BE2C (cell line): ENCODE data around the gene THSD7A.

Experiments
- DNase-seq: peaks from one replicate; pipeline ENCODE4 v3.0.0-alpha.2; 2020
- H3K27me3 ChIP-seq: fragments of 250-450 bp; sonication (Bioruptor Pico); 2 replicates; pipeline ENCODE4 v1.5.1; 2020; ENCODE audit warnings: mild to moderate bottlenecking
- H3K36me3 ChIP-seq: fragments of 250-450 bp; sonication (Bioruptor Pico); 2 replicates; pipeline ENCODE4 v1.5.1; 2020; ENCODE audit warnings: mild to moderate bottlenecking
- H3K4me1 ChIP-seq: fragments of 250-450 bp; sonication (Bioruptor Pico); 2 replicates; pipeline ENCODE4 v1.5.1; 2020
- H3K4me3 ChIP-seq: 2 replicates; pipeline ENCODE4 v1.5.1; 2011; ENCODE audit warnings: low read depth, low read length
- H3K9me3 ChIP-seq: fragments of 250-450 bp; sonication (Bioruptor Pico); 2 replicates; pipeline ENCODE4 v1.5.1; 2020
- CTCF ChIP-seq: IDR thresholded peaks from 2 replicates; pipeline ENCODE4 v1.5.1; 2012; ENCODE audit warnings: mild to moderate bottlenecking, low read depth, low read length

Gene THSD7A

GRCh38 chr7:11760372-11760771, 71.6 kb downstream of the THSD7A start:
- Histone ChIP-seq H3K27me3 (no peaks in the 10 kb centered on the region), H3K36me3 (no peaks in the 10 kb centered on the region), H3K4me1 (peaks cover 29% of the 10 kb centered on the region), H3K4me3 (no peak overlapping the region), H3K9me3 (no peaks in the 10 kb centered on the region)
- TF ChIP-seq CTCF: no peak
- DNase-seq: peak; percentile 66

- H3K27me3 ChIP-seq: no peaks in the 10 kb centered on the region
- H3K9me3 ChIP-seq: no peaks in the 10 kb centered on the region
- peaks cover 29% of the 10 kb centered on the region for H3K4me1 ChIP-seq
- peak overlapping the region; percentile 21 for H3K4me3 ChIP-seq
- no peak for TF ChIP-seq CTCF
- no peaks in the 10 kb centered on the region for H3K36me3 ChIP-seq
- peak; percentile 39 for DNase-seq
Measured at GRCh38 chr7:11758627-11759111, 73.3 kb downstream of the THSD7A start.

- no peak for DNase-seq
- H3K4me1 ChIP-seq: peaks cover 35% of the 10 kb centered on the region
Measured at GRCh38 chr7:11757153-11757552, 74.8 kb downstream of the THSD7A start.

GRCh38 chr7:11754933-11755332, 77.1 kb downstream of the THSD7A start:
- no peaks in the 10 kb centered on the region for H3K27me3 ChIP-seq
- no peak for DNase-seq
- H3K4me1 ChIP-seq: peaks cover 34% of the 10 kb centered on the region
- H3K36me3 ChIP-seq: no peaks in the 10 kb centered on the region
- H3K9me3 ChIP-seq: no peaks in the 10 kb centered on the region
- peak; percentile 14; the same call in 1 of the 2 replicates for TF ChIP-seq CTCF
- no peak overlapping the region for H3K4me3 ChIP-seq

More at GRCh38 chr7:11757153-11757552, 74.8 kb downstream of the THSD7A start:
- H3K4me3 ChIP-seq: no peak overlapping the region
- H3K27me3 ChIP-seq: no peaks in the 10 kb centered on the region
- no peaks in the 10 kb centered on the region for H3K9me3 ChIP-seq
- TF ChIP-seq CTCF: no peak
- no peaks in the 10 kb centered on the region for H3K36me3 ChIP-seq

- DNase-seq: no peak
- H3K36me3 ChIP-seq: no peaks in the 10 kb centered on the region
- H3K4me1 ChIP-seq: peaks cover 34% of the 10 kb centered on the region
- TF ChIP-seq CTCF: no peak
- peaks cover 2% of the 10 kb centered on the region; the same call in 1 of the 2 replicates for H3K9me3 ChIP-seq
- no peak overlapping the region for H3K4me3 ChIP-seq
- H3K27me3 ChIP-seq: no peaks in the 10 kb centered on the region
Measured at GRCh38 chr7:11754123-11754522, 77.9 kb downstream of the THSD7A start.

- Histone ChIP-seq H3K4me1 (peaks cover 31% of the 10 kb centered on the region), H3K27me3 (no peaks in the 10 kb centered on the region), H3K9me3 (peaks cover 3% of the 10 kb centered on the region; the same call in 1 of the 2 replicates), H3K36me3 (no peaks in the 10 kb centered on the region), H3K4me3 (no peak overlapping the region)
- DNase-seq: peak; percentile 22
- no peak for TF ChIP-seq CTCF
Measured at GRCh38 chr7:11753433-11753832, 78.6 kb downstream of the THSD7A start.
